ENCODE data around the gene TRAPPC5.

DNA sequence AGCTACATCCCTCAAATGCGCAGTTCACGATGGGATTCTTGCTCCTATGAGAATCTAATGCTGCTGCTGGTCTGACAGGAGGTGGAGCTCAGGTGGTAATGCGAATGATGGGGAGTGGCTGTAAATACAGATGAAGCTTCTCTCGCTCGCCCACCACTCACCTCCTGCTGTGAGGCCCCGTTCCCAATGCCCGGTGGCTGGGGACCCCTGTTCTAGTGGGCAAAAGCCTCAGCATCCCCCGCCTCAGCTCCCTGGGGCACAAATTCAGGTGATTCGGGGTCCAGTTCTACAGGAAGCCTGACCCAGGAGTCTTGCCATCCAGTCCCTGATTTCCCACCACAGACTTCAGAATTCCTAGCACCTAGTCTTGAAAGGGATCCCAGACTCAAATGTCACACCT, 8.1 kb upstream of the TRAPPC5 start:
- no peak for TF ChIP-seq CTCF (IDR thresholded peaks at IDR 0.05; ENCODE audit: insufficient read depth, low read length)
- TF ChIP-seq, protein P1, sequence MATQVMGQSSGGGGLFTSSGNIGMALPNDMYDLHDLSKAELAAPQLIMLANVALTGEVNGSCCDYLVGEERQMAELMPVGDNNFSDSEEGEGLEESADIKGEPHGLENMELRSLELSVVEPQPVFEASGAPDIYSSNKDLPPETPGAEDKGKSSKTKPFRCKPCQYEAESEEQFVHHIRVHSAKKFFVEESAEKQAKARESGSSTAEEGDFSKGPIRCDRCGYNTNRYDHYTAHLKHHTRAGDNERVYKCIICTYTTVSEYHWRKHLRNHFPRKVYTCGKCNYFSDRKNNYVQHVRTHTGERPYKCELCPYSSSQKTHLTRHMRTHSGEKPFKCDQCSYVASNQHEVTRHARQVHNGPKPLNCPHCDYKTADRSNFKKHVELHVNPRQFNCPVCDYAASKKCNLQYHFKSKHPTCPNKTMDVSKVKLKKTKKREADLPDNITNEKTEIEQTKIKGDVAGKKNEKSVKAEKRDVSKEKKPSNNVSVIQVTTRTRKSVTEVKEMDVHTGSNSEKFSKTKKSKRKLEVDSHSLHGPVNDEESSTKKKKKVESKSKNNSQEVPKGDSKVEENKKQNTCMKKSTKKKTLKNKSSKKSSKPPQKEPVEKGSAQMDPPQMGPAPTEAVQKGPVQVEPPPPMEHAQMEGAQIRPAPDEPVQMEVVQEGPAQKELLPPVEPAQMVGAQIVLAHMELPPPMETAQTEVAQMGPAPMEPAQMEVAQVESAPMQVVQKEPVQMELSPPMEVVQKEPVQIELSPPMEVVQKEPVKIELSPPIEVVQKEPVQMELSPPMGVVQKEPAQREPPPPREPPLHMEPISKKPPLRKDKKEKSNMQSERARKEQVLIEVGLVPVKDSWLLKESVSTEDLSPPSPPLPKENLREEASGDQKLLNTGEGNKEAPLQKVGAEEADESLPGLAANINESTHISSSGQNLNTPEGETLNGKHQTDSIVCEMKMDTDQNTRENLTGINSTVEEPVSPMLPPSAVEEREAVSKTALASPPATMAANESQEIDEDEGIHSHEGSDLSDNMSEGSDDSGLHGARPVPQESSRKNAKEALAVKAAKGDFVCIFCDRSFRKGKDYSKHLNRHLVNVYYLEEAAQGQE (IDR thresholded peaks at IDR 0.05; ENCODE audit: insufficient replicate concordance, low read depth), result no peak
- no peak for TF ChIP-seq GABPA (IDR thresholded peaks at IDR 0.05; ENCODE audit: low read depth)
- TF ChIP-seq POLR2AphosphoS5 (IDR thresholded peaks at IDR 0.05; ENCODE audit: low read depth), result no peak
